Activated CD4-positive, alpha-beta T cell treated with anti-CD3 and anti-CD28 coated beads, Interleukin-2, amount 50 U/mL, for 16 hours (primary cell): ENCODE results near the gene TNFSF18.
"Not testable (repeated sequence)": the region's sequence is repeated elsewhere in the genome, so short reads cannot be mapped to it uniquely, and the experiment has no call there.

Experiments used
- DNase-seq: peaks from one replicate; pipeline ENCODE4 v3.0.0-alpha.2; 2020

The TNFSF18 gene

GRCh38 chr1:173050865-173051264 is at the start of gene TNFSF18:
TSS of gene TNFSF18 (minus strand) at chr1:173050941. CDS start at chr1:173050896, 45 bp downstream.
- DNase-seq: no peak

GRCh38 chr1:173099166-173099565 is 48.4 kb upstream of the TNFSF18 start:
- no peak for DNase-seq

GRCh38 chr1:173098117-173098516 is 47.4 kb upstream of the TNFSF18 start:
- no peak for DNase-seq

GRCh38 chr1:173097001-173097400 is 46.3 kb upstream of the TNFSF18 start:
- DNase-seq: no peak

- DNase-seq: no peak
These were observed 44.9 kb upstream of the TNFSF18 start for GRCh38 chr1:173095632-173096031.

- no peak for DNase-seq
These were observed 43.8 kb upstream of the TNFSF18 start for GRCh38 chr1:173094541-173094940.

GRCh38 chr1:173093691-173094445 is 43.1 kb upstream of the TNFSF18 start:
- no peak for DNase-seq

- DNase-seq: no peak
These were observed 33.6 kb upstream of the TNFSF18 start for GRCh38 chr1:173084292-173084691.

- DNase-seq: no peak
These were observed 32.2 kb upstream of the TNFSF18 start for GRCh38 chr1:173082913-173083312.

GRCh38 chr1:173074217-173074616 is 23.5 kb upstream of the TNFSF18 start:
- DNase-seq: not testable (repeated sequence)

GRCh38 chr1:173064011-173064410 is 13.3 kb upstream of the TNFSF18 start:
- no peak for DNase-seq

- no peak for DNase-seq
These were observed 12.4 kb upstream of the TNFSF18 start for GRCh38 chr1:173063171-173063570.

- no peak for DNase-seq
These were observed 11.6 kb upstream of the TNFSF18 start for GRCh38 chr1:173062150-173062938.

GRCh38 chr1:173058556-173058955 is 7.8 kb upstream of the TNFSF18 start:
- DNase-seq: no peak

GRCh38 chr1:173057984-173058383 is 7.2 kb upstream of the TNFSF18 start:
- no peak for DNase-seq

GRCh38 chr1:173056365-173056764 is 5.6 kb upstream of the TNFSF18 start:
- DNase-seq: no peak

- no peak for DNase-seq
These were observed 2.0 kb upstream of the TNFSF18 start for GRCh38 chr1:173052681-173053196.

- DNase-seq: no peak
These were observed 1.5 kb downstream of the TNFSF18 start for GRCh38 chr1:173049322-173049633.

GRCh38 chr1:173048621-173049321 is 2.0 kb downstream of the TNFSF18 start:
- DNase-seq: no peak

GRCh38 chr1:173044656-173045055 is 6.1 kb downstream of the TNFSF18 start:
- no peak for DNase-seq

- DNase-seq: no peak
These were observed 7.5 kb downstream of the TNFSF18 start for GRCh38 chr1:173043253-173043652.

- DNase-seq: no peak
These were observed 7.9 kb downstream of the TNFSF18 start for GRCh38 chr1:173042806-173043205.

- no peak for DNase-seq
These were observed 11.1 kb downstream of the TNFSF18 start for GRCh38 chr1:173039626-173040025.
